HL-60 (cell line): ENCODE measurements around the gene GTF2IRD2.
"Not testable (repeated sequence)": the region's sequence is repeated elsewhere in the genome, so short reads cannot be mapped to it uniquely, and the experiment has no call there.

ENCODE experiments used
- POLR2AphosphoS5 ChIP-seq: IDR thresholded peaks from 2 replicates; pipeline ENCODE4 v1.6.1; 2012; ENCODE audit warnings: low read depth
- TF ChIP-seq, protein P1 (sequence below): IDR thresholded peaks from one replicate; pipeline ENCODE4 v1.5.1; 2011; ENCODE audit warnings: low read length, control low read depth, inconsistent platforms; ENCODE audit not compliant: insufficient read depth

DNA sequence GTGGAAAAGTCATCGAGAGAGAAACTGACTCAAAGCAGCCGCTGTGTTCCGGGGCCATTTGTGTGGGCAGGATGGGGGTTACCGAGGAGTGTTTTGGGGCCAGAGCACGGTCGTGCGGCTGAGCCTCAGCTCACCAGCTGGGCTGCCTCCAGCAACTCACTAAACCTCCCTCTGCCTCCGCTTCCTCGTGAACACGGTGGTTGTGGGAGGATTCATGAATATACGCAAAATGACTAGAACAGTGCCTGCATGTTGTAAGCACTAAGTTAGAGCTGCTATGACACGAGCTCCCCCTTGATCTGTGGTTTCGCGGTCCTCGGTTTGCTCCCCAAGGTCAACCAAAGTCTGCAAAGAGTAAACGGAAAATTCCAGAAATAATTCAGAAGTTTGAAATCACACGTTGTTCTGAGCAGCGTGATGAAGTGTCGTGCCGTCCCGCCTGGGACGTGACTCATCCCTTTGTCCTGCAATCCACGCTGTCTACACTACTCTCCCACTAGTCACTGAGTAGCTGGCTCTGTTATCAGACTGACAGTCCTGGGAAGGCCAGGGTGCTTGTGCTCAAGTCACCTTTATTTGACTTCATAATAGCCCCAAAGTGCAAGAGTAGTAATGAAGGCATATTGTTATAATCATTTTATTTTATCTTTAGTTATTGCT is 31.1 kb downstream of the GTF2IRD2 start:
- TF ChIP-seq, protein P1, sequence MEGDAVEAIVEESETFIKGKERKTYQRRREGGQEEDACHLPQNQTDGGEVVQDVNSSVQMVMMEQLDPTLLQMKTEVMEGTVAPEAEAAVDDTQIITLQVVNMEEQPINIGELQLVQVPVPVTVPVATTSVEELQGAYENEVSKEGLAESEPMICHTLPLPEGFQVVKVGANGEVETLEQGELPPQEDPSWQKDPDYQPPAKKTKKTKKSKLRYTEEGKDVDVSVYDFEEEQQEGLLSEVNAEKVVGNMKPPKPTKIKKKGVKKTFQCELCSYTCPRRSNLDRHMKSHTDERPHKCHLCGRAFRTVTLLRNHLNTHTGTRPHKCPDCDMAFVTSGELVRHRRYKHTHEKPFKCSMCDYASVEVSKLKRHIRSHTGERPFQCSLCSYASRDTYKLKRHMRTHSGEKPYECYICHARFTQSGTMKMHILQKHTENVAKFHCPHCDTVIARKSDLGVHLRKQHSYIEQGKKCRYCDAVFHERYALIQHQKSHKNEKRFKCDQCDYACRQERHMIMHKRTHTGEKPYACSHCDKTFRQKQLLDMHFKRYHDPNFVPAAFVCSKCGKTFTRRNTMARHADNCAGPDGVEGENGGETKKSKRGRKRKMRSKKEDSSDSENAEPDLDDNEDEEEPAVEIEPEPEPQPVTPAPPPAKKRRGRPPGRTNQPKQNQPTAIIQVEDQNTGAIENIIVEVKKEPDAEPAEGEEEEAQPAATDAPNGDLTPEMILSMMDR, result not testable (repeated sequence)
- TF ChIP-seq POLR2AphosphoS5, result not testable (repeated sequence)
